Heart left ventricle (tissue), 16 donors: ENCODE data around the gene ADD2. TPM values are rescaled to one million over a fixed set of nuclear protein-coding genes. Genes with fewer than 3 reads are reported as not detected.

Experiments
- ATAC-seq, 4 donors: fragments of 200-7000 bp; cut with Tn5 transposase; one replicate each; pipeline ENCODE4 v1.9.1; 2020 to 2022; ENCODE audit warnings: moderate library complexity in 4 of 4, mild to moderate bottlenecking in 3 of 4, moderate number of reproducible peaks in 1 of 4
- DNase-seq, 5 donors: peaks; one replicate each; pipeline ENCODE4 v3.0.0-alpha.2; 2020
- H3K27ac ChIP-seq, 12 donors: fragments of 200-600 bp; sonication (generic) in 4 of 12; one replicate each; pipeline versions ENCODE4 v1.5.0 to v1.8.0; 2016 to 2022; ENCODE audit warnings: mild to moderate bottlenecking in 2 of 12
- H3K27me3 ChIP-seq, 9 donors: fragments of 200-600 bp; sonication (generic) in 2 of 9; one replicate each; pipeline versions ENCODE4 v1.5.1 to v1.8.0; 2016 to 2022; ENCODE audit warnings: mild to moderate bottlenecking in 3 of 9
- H3K36me3 ChIP-seq, 9 donors: fragments of 200-600 bp; sonication (generic) in 2 of 9; one replicate each; pipeline versions ENCODE4 v1.5.0 to v1.8.0; 2018 to 2022; ENCODE audit warnings: mild to moderate bottlenecking in 2 of 9
- H3K4me1 ChIP-seq, 12 donors: fragments of 200-600 bp; sonication (generic) in 4 of 12; one replicate each; pipeline versions ENCODE4 v1.5.0 to v1.8.0; 2016 to 2022; ENCODE audit warnings: mild to moderate bottlenecking in 3 of 12
- H3K4me3 ChIP-seq, 12 donors: fragments of 200-600 bp; sonication (generic) in 4 of 12; one replicate each; pipeline versions ENCODE4 v1.5.0 to v1.8.0; 2017 to 2022; ENCODE audit warnings: mild to moderate bottlenecking in 9 of 12, moderate library complexity in 4 of 12
- H3K9me3 ChIP-seq, 12 donors: fragments of 200-600 bp; sonication (generic) in 4 of 12; one replicate each; pipeline versions ENCODE4 v1.5.0 to v1.8.0; 2016 to 2022; ENCODE audit warnings: mild to moderate bottlenecking in 1 of 12
- POLR2A ChIP-seq, 2 donors: fragments of 450-650 bp; IDR thresholded peaks; one replicate each; pipeline ENCODE4 v1.6.1; 2017; ENCODE audit warnings: antibody characterized with exemption in 2 of 2, mild to moderate bottlenecking in 2 of 2, moderate library complexity in 2 of 2
- whole genome bisulfite sequencing, 4 donors: extraction: QIAGEN DNeasy Blood & Tissue Kit in 2 of 4; methylation state at CpG; one replicate each; pipeline versions ENCODE4 v1.1.5 to v1.1.7; 2013 to 2018; 5-methylcytosine and 5-hydroxymethylcytosine counted together
- intact Hi-C, 10 donors: fragments of 100-400 bp; cut with DNase I; formaldehyde crosslinking; loops; one replicate each; pipeline versions ENCODE4 v1.11.1 to v1.14.2; 2022
- polyA plus RNA-seq, 2 donors: library from polyadenylated mRNA; stranded (reverse); fragments of 200-250 nt; gene quantifications; one replicate each; pipeline ENCODE4 v1.2.3, GENCODE V29; 2013
- total RNA-seq, 9 donors: library from RNA; depleted of rRNA in 2 of 9; stranded (reverse); fragments of >200 nt in 2 of 9; fragmentation: NEBNext Ultra II Directional in 3 of 9; extraction: Animal tissue kit (Norgen Biotek cat#: 25700) in 3 of 9; gene quantifications; one replicate each; pipeline versions ENCODE4 v1.1.0 to v1.2.4, GENCODE V29; 2016 to 2023
- TF ChIP-seq, protein P1 (sequence below), 12 donors: fragments of 200-600 bp; sonication (generic) in 4 of 12; IDR thresholded peaks; one replicate each; pipeline versions ENCODE4 v1.5.0 to v1.8.0; 2018 to 2022; ENCODE audit warnings: antibody characterized with exemption in 12 of 12, mild to moderate bottlenecking in 5 of 12
- donor health status: ischemic (EF 13 %, LVEDD 7.1; RV severe dilation, severe dysfunction).
- donor health status: healthy with polysubstance abuse.
- donor health status: DM: no; HTN: yes; CAD: no.
- donor health status: DM: no; HTN: no; CAD: no.
- donor health status: ischemic (EF 25% LVEDD 6.9; RV normal size, moderate dysfunction).
- donor health status: ischemic (EF 25% LVEDD 5.7; RV mildly dilated, moderate dysfunction).
- donor health status: healthy.
- donor health status: DM: yes; HTN: yes; CAD: no.
- donor health status: ischemic (EF 35%, LVEDD 5.7; RV mildly dilated, moderate dysfunction).
- donor health status: nonischemic (EF 11% LVEDD 7.7; RV severe dilation, severe dysfunction).
- donor health status: DM: yes; HTN: yes; CAD: no.
- donor health status: PGD.
- donor health status: ischemic (EF 29% LVEDD 5.4; RV normal size, mild dysfunction).
- donor health status: nonischemic (EF 23%, LVEDD 6.1; RV moderate dilation, normal function).

Gene ADD2
- total and polyA plus RNA-seq, 11 donors: 0.49 to 7.3 (median 3.0) TPM

DNA sequence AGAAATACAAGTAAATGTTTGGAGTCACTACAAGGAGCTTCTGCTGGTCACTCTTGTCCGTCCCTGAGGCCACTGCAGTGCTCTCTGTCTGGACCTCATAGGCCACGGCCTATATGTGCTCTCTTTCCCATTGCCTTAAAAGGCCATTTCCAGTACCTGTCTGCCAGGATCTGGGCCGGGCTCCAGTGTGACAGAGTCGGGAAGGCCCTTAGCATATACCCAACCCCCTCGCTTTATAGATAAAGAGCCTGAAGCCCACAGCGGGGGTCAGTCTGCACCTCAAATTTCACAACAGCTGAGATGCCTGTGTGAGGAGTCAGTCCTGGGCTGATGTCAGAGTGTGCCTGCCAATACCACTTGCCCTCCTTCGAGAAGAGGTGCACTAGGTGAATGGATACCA lies 39.9 kb downstream of the ADD2 start:
- Histone ChIP-seq H3K36me3 (no peaks in the 10 kb centered on the region), H3K27me3 (no peaks in the 10 kb centered on the region), H3K27ac (no peak overlapping the region), H3K9me3 (no peaks in the 10 kb centered on the region), H3K4me1 (no peaks in the 10 kb centered on the region), H3K4me3 (no peak overlapping the region)
- TF ChIP-seq, protein P1, sequence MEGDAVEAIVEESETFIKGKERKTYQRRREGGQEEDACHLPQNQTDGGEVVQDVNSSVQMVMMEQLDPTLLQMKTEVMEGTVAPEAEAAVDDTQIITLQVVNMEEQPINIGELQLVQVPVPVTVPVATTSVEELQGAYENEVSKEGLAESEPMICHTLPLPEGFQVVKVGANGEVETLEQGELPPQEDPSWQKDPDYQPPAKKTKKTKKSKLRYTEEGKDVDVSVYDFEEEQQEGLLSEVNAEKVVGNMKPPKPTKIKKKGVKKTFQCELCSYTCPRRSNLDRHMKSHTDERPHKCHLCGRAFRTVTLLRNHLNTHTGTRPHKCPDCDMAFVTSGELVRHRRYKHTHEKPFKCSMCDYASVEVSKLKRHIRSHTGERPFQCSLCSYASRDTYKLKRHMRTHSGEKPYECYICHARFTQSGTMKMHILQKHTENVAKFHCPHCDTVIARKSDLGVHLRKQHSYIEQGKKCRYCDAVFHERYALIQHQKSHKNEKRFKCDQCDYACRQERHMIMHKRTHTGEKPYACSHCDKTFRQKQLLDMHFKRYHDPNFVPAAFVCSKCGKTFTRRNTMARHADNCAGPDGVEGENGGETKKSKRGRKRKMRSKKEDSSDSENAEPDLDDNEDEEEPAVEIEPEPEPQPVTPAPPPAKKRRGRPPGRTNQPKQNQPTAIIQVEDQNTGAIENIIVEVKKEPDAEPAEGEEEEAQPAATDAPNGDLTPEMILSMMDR (IDR thresholded peaks at IDR 0.05): no peak
- TF ChIP-seq POLR2A (IDR thresholded peaks at IDR 0.05): no peak
- 71 to 86% (median 78%) methylated on average over 7 of the region's 7 CpGs for WGBS, 4 donors
- intact Hi-C loops: no loop called here
- DNase-seq (no peak), ATAC-seq (no peak)

DNA sequence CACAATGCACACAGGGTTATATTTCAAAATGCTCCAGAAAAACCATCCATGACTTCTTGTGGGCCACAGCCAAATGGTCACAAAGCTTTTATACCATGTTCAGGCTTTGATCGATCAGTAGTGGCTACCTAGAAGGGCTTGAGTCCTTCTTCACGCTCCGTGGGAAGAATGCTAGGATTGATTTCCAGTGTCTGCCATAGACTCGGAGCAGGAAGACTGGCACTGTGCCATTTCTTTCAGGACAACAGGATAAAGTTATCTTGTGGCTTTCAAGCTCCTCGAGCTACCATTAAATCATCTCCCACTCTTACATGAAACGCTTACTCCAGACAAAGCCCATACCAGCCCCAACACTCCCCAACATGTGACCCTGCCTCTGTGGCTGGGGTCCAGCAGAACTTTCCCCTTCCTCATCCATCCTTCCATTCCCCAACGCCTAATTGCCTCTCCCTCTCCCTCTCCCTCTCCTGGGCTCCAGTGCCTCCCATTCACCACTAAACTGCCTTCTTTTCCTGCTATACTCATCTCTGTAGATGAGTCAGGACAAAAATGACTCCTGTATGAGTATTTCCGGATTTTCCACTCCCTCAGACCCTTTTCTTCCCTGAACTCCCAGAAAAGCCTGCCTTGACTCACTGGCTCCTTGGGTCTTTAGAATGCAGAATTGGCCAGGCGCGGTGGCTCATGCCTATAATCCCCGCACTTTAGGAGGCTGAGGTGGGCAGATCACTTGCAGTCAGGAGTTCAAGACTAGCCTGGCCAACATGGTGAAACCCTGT lies 40.9 kb downstream of the ADD2 start:
- Histone ChIP-seq H3K27ac (no peak overlapping the region), H3K4me3 (no peak overlapping the region), H3K4me1 (no peaks in the 10 kb centered on the region), H3K9me3 (no peaks in the 10 kb centered on the region), H3K36me3 (no peaks in the 10 kb centered on the region), H3K27me3 (no peaks in the 10 kb centered on the region)
- DNase-seq: no peak
- 71 to 78% (median 76%) methylated on average over 11 of the region's 11 CpGs for WGBS, 4 donors
- TF ChIP-seq, protein P1 (IDR thresholded peaks at IDR 0.05): no peak
- no peak for TF ChIP-seq POLR2A (IDR thresholded peaks at IDR 0.05)
- no peak for ATAC-seq
- intact Hi-C loops: loop anchor here in 1 of 10 donors (1.0 kb wide), 1 partner anchor 19 kb away; no protein-coding TSS in a partner anchor

DNA sequence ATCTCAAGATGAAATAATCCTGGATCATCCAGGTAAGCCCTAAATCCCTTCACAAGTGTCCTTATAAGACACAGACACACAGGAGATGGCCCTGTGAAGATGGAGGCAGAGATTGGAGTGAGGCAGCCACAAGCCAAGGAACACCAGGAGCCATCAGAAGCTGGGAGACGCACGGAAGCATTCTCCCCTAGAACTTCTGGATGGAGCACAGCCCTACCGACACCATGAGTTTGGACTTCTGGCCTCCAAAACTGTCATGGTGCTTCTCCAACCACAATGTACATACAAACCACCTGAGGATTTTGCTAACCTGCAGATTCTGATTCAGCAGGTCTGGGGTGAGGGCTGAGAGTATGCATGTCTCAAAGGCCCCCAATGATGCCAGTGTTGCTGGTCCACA lies 42.5 kb downstream of the ADD2 start:
- H3K9me3 ChIP-seq: no peaks in the 10 kb centered on the region
- DNase-seq (no peak), ATAC-seq (no peak)
- TF ChIP-seq POLR2A (IDR thresholded peaks at IDR 0.05): no peak
- TF ChIP-seq, protein P1 (IDR thresholded peaks at IDR 0.05): no peak
- 97 to 99% (median 98%) methylated on average over 3 of the region's 3 CpGs for WGBS, 4 donors
- no peaks in the 10 kb centered on the region for H3K4me1 ChIP-seq
- no peaks in the 10 kb centered on the region for H3K36me3 ChIP-seq
- H3K27me3 ChIP-seq: no peaks in the 10 kb centered on the region
- H3K4me3 ChIP-seq: no peak overlapping the region
- intact Hi-C loops: no loop called here
- H3K27ac ChIP-seq: no peak overlapping the region

DNA sequence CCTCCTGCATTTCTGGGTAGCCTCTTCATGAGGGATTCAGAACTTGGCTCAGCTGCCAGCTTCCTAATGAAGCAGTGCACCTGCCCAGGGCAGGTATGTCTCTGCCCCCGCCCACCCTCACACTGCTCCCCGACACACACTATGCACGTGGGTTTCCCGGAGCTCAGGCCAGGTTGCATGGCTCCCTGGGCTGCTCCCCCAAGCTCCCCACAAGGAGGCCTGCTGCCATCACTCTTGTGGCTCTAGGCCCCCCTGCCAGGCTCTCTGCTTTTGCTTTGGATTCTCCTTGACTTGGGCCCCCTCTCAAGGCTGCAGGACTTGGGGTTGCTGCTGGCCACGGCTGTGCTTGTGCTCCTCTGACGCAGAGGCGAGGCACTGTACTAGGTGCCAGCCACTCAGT lies 43.6 kb downstream of the ADD2 start:
- TF ChIP-seq, protein P1 (IDR thresholded peaks at IDR 0.05): no peak
- no peak for TF ChIP-seq POLR2A (IDR thresholded peaks at IDR 0.05)
- Histone ChIP-seq H3K4me1 (no peaks in the 10 kb centered on the region), H3K36me3 (no peaks in the 10 kb centered on the region), H3K27ac (no peak overlapping the region), H3K4me3 (no peak overlapping the region), H3K27me3 (no peaks in the 10 kb centered on the region), H3K9me3 (no peaks in the 10 kb centered on the region)
- DNase-seq: no peak
- 84 to 99% (median 95%) methylated on average over 7 of the region's 7 CpGs for WGBS, 4 donors
- intact Hi-C loops: no loop called here
- no peak for ATAC-seq
